ENCODE results near the gene FLT3. TPM values are rescaled to one million over a fixed set of nuclear protein-coding genes. Genes with fewer than 3 reads are reported as not detected.

FLT3 gene
- total RNA-seq, 3 donors from 2014 or later = 0.98 to 1.4 (median 1.3) TPM

- H3K27ac ChIP-seq = no peak overlapping the region
- intact Hi-C loops (cut with DNase I; ENCODE audit: low total_unique reads) = no loop called here
- no peaks in the 10 kb centered on the region for H3K36me3 ChIP-seq
- DNase-seq (ENCODE audit: low spot score in 2 of 2) = no peak
- H3K9me3 ChIP-seq = no peaks in the 10 kb centered on the region
- no peak overlapping the region for H3K4me3 ChIP-seq
- no peaks in the 10 kb centered on the region for H3K27me3 ChIP-seq
- no peak for TF ChIP-seq POLR2A (IDR thresholded peaks at IDR 0.05)
- TF ChIP-seq POLR2AphosphoS5 (IDR thresholded peaks at IDR 0.05) = no peak
- no peak for TF ChIP-seq CTCF (IDR thresholded peaks at IDR 0.05)
- H3K4me1 ChIP-seq = no peaks in the 10 kb centered on the region
Observed at GRCh38 chr13:28049880-28050875, 50.2 kb downstream of the FLT3 start.

- DNase-seq (ENCODE audit: low spot score in 2 of 2) = no peak
- TF ChIP-seq CTCF (IDR thresholded peaks at IDR 0.05) (no peak), POLR2AphosphoS5 (IDR thresholded peaks at IDR 0.05) (no peak), POLR2A (IDR thresholded peaks at IDR 0.05) (no peak)
- Histone ChIP-seq H3K9me3 (no peaks in the 10 kb centered on the region), H3K27ac (no peak overlapping the region), H3K4me1 (no peaks in the 10 kb centered on the region), H3K27me3 (no peaks in the 10 kb centered on the region), H3K36me3 (no peaks in the 10 kb centered on the region), H3K4me3 (no peak overlapping the region)
- intact Hi-C loops (cut with DNase I; ENCODE audit: low total_unique reads) = no loop called here
Observed at GRCh38 chr13:28049215-28049614, 51.2 kb downstream of the FLT3 start.

GRCh38 chr13:28048768-28049167 lies 51.6 kb downstream of the FLT3 start:
- Histone ChIP-seq H3K36me3 (no peaks in the 10 kb centered on the region), H3K27ac (no peak overlapping the region), H3K4me1 (no peaks in the 10 kb centered on the region), H3K27me3 (no peaks in the 10 kb centered on the region), H3K4me3 (no peak overlapping the region), H3K9me3 (no peaks in the 10 kb centered on the region)
- no peak for TF ChIP-seq POLR2AphosphoS5 (IDR thresholded peaks at IDR 0.05)
- TF ChIP-seq POLR2A (IDR thresholded peaks at IDR 0.05) = no peak
- TF ChIP-seq CTCF (IDR thresholded peaks at IDR 0.05) = no peak
- DNase-seq (ENCODE audit: low spot score in 2 of 2) = no peak
- intact Hi-C loops (cut with DNase I; ENCODE audit: low total_unique reads) = no loop called here

GRCh38 chr13:28047757-28048388 lies 52.5 kb downstream of the FLT3 start:
- Histone ChIP-seq H3K36me3 (no peaks in the 10 kb centered on the region), H3K27ac (no peak overlapping the region), H3K4me1 (no peaks in the 10 kb centered on the region), H3K4me3 (no peak overlapping the region), H3K27me3 (no peaks in the 10 kb centered on the region), H3K9me3 (no peaks in the 10 kb centered on the region)
- DNase-seq (ENCODE audit: low spot score in 2 of 2) = no peak
- TF ChIP-seq POLR2AphosphoS5 (IDR thresholded peaks at IDR 0.05) (no peak), CTCF (IDR thresholded peaks at IDR 0.05) (no peak), POLR2A (IDR thresholded peaks at IDR 0.05) (no peak)
- intact Hi-C loops (cut with DNase I; ENCODE audit: low total_unique reads) = no loop called here

GRCh38 chr13:28046981-28047380 lies 53.4 kb downstream of the FLT3 start:
- TF ChIP-seq POLR2A (IDR thresholded peaks at IDR 0.05) = no peak
- no peak for TF ChIP-seq POLR2AphosphoS5 (IDR thresholded peaks at IDR 0.05)
- TF ChIP-seq CTCF (IDR thresholded peaks at IDR 0.05) = no peak
- Histone ChIP-seq H3K9me3 (no peaks in the 10 kb centered on the region), H3K4me3 (no peak overlapping the region), H3K27ac (no peak overlapping the region), H3K27me3 (no peaks in the 10 kb centered on the region), H3K36me3 (no peaks in the 10 kb centered on the region), H3K4me1 (no peaks in the 10 kb centered on the region)
- intact Hi-C loops (cut with DNase I; ENCODE audit: low total_unique reads) = no loop called here
- DNase-seq (ENCODE audit: low spot score in 2 of 2) = no peak
